HepG2 (cell line): ENCODE measurements around the gene SWI5. TPM values are rescaled to one million over a fixed set of nuclear protein-coding genes. Genes with fewer than 3 reads are reported as not detected.
A peak's percentile ranks its signal among the peaks of the same experiment; 100 is the strongest.

ENCODE experiments used
- ATF6 ChIP-seq: sonication (generic); formaldehyde crosslinking; conservative IDR thresholded peaks from 2 replicates; pipeline ENCODE4 v1.4.0; 2020; ENCODE audit warnings: missing genetic modification reagents
- HMGXB4 ChIP-seq, 2 experiments: sonication (generic) in 1 of 2; formaldehyde crosslinking in 1 of 2; IDR thresholded peaks; 2 replicates each; pipeline versions ENCODE4 v1.4.0 to v1.6.1; 2018 to 2020; ENCODE audit warnings: missing genetic modification reagents in 2 of 2, borderline replicate concordance in 1 of 2, low read depth in 1 of 2, mild to moderate bottlenecking in 1 of 2, missing biosample characterization in 1 of 2
- IKZF5 ChIP-seq: IDR thresholded peaks from 2 replicates; pipeline ENCODE4 v1.6.1; 2018; ENCODE audit warnings: missing genetic modification reagents, mild to moderate bottlenecking, missing compliant biosample characterization
- JUND ChIP-seq: sonication (generic); formaldehyde crosslinking; IDR thresholded peaks from 2 replicates; pipeline ENCODE4 v1.8.0; 2022; ENCODE audit warnings: mild to moderate bottlenecking, missing genetic modification reagents
- KAT7 ChIP-seq: IDR thresholded peaks from 2 replicates; pipeline ENCODE4 v1.6.1; 2018; ENCODE audit warnings: borderline replicate concordance, missing compliant biosample characterization
- KLF11 ChIP-seq: IDR thresholded peaks from 2 replicates; pipeline ENCODE4 v1.6.1; 2016; ENCODE audit warnings: missing compliant biosample characterization
- KMT2A ChIP-seq: sonication (generic); formaldehyde crosslinking; IDR thresholded peaks from 2 replicates; pipeline ENCODE4 v1.4.0; 2020; ENCODE audit warnings: missing genetic modification reagents
- LCORL ChIP-seq, 2 experiments: fragments of 450-650 bp in 1 of 2; sonication (generic) in 1 of 2; formaldehyde crosslinking in 1 of 2; IDR thresholded peaks; 2 replicates each; pipeline versions ENCODE4 v1.5.0 to v1.6.1; 2017 to 2020; ENCODE audit warnings: antibody characterized with exemption in 1 of 2, missing genetic modification reagents in 1 of 2
- MYNN ChIP-seq: sonication (generic); formaldehyde crosslinking; IDR thresholded peaks from 2 replicates; pipeline ENCODE4 v1.4.0; 2020; ENCODE audit warnings: mild to moderate bottlenecking, low read depth, missing genetic modification reagents
- RARA ChIP-seq: IDR thresholded peaks from 2 replicates; pipeline ENCODE4 v1.6.1; 2016; ENCODE audit warnings: missing genetic modification reagents, missing compliant biosample characterization
- SIN3A ChIP-seq: IDR thresholded peaks from 2 replicates; pipeline ENCODE4 v1.6.1; 2011; ENCODE audit warnings: low read depth, mild to moderate bottlenecking, control low read depth, low read length, borderline replicate concordance
- SMC3 ChIP-seq: IDR thresholded peaks from 2 replicates; pipeline ENCODE4 v1.6.1; 2011; ENCODE audit warnings: low read length, improper control_type of control experiment
- SRY ChIP-seq: sonication (generic); formaldehyde crosslinking; IDR thresholded peaks from 2 replicates; pipeline ENCODE4 v1.8.0; 2022; ENCODE audit warnings: mild to moderate bottlenecking, missing genetic modification reagents
- ZNF574 ChIP-seq: sonication (generic); formaldehyde crosslinking; IDR thresholded peaks from 2 replicates; pipeline ENCODE4 v1.4.0; 2020; ENCODE audit warnings: missing genetic modification reagents
- ZNF576 ChIP-seq: sonication (generic); formaldehyde crosslinking; IDR thresholded peaks from 2 replicates; pipeline ENCODE4 v1.4.0; 2020; ENCODE audit warnings: mild to moderate bottlenecking, missing genetic modification reagents
- ZNF597 ChIP-seq: sonication (generic); formaldehyde crosslinking; IDR thresholded peaks from 2 replicates; pipeline ENCODE4 v1.5.0; 2020; ENCODE audit warnings: missing genetic modification reagents
- ZNF598 ChIP-seq: sonication (generic); formaldehyde crosslinking; IDR thresholded peaks from 2 replicates; pipeline ENCODE4 v1.5.1; 2020; ENCODE audit warnings: mild to moderate bottlenecking, missing genetic modification reagents, borderline replicate concordance
- ZNF749 ChIP-seq: sonication (generic); formaldehyde crosslinking; IDR thresholded peaks from 2 replicates; pipeline ENCODE4 v1.8.0; 2022; ENCODE audit warnings: mild to moderate bottlenecking, missing genetic modification reagents, moderate library complexity, borderline replicate concordance
- ZSCAN31 ChIP-seq: sonication (generic); formaldehyde crosslinking; IDR thresholded peaks from 2 replicates; pipeline ENCODE4 v1.5.0; 2020; ENCODE audit warnings: low read depth, mild to moderate bottlenecking, missing genetic modification reagents
- polyA plus RNA-seq, 8 experiments: library from polyadenylated mRNA; depleted of rRNA in 3 of 8; stranded (reverse) in 7 of 8; unstranded in 1 of 8; fragments of >200 nt; fragmentation: Illumina TruSeq in 4 of 8; extraction: Trizol in 4 of 8; gene quantifications; 2 replicates each; pipeline versions ENCODE4 v1.2.1 to v1.2.3, GENCODE V29; 2011 to 2016; ENCODE audit warnings: low read depth in 4 of 8, missing spikeins in 1 of 8, mixed read lengths in 1 of 8; ENCODE audit not compliant: insufficient read depth in 1 of 8
- total RNA-seq, 5 experiments: library from RNA; depleted of rRNA; stranded (reverse); fragments of >200 nt; fragmentation: Illumina TruSeq; extraction: Trizol; gene quantifications; 2 replicates each; pipeline ENCODE4 v1.2.3, GENCODE V29; 2016; ENCODE audit warnings: low read depth in 1 of 5

SWI5 gene
- total and polyA plus RNA-seq, 2 of the 13 experiments (the other 11 are each of a cell fraction or from before 2014, with no cell fraction given) = 39.2 to 41.0 TPM

GRCh38 chr9:128322404-128323211 is 46.5 kb downstream of the SWI5 start, which contains the start of the genes COQ4 and TRUB2 (continued):
- TF ChIP-seq MYNN (CRISPR knock-in tag) (no peak), KLF11 (no peak), RARA (CRISPR knock-in tag) (peak; percentile 16; the same call in 1 of the 2 replicates), ZNF597 (CRISPR knock-in tag) (no peak), ZNF574 (CRISPR knock-in tag) (peak; percentile 92), KMT2A (peak; percentile 43; the same call in 1 of the 2 replicates), SIN3A (peak; percentile 94), ZSCAN31 (CRISPR knock-in tag) (peak; percentile 90), LCORL (IDR thresholded peaks at IDR 0.05) (no peak; the same call in 1 of the 2 replicates), LCORL (CRISPR knock-in tag; IDR thresholded peaks at IDR 0.05) (no peak; the same call in 1 of the 2 replicates), ZNF598 (0 out of 2 replicates have a peak, but pooled peaks have one; percentile 43), IKZF5 (CRISPR knock-in tag) (peak; percentile 52; the same call in 1 of the 2 replicates), HMGXB4 (CRISPR knock-in tag; IDR thresholded peaks at IDR 0.05; ENCODE audit: borderline replicate concordance in 1 of 2, low read depth in 1 of 2) (peak; percentile 87 to 91), SMC3 (no peak), ZNF576 (CRISPR knock-in tag) (no peak), KAT7 (CRISPR knock-in tag) (peak; percentile 89; the same call in 1 of the 2 replicates), JUND (peak; percentile 33; the same call in 1 of the 2 replicates), ATF6 (no peak), SRY (no peak), ZNF749 (peak; percentile 60; the same call in 1 of the 2 replicates)
